GM18858 (cell line): ENCODE results near the gene GOLGA8N.
A peak's percentile ranks its signal among the peaks of the same experiment; 100 is the strongest.
"Not testable (repeated sequence)": the region's sequence is repeated elsewhere in the genome, so short reads cannot be mapped to it uniquely, and the experiment has no call there.

Source experiments
- ATAC-seq: cut with Tn5 transposase; IDR thresholded peaks from one replicate; pipeline ENCODE4 v1.9.1; 2021; ENCODE audit not compliant: unreplicated experiment

GOLGA8N gene

DNA sequence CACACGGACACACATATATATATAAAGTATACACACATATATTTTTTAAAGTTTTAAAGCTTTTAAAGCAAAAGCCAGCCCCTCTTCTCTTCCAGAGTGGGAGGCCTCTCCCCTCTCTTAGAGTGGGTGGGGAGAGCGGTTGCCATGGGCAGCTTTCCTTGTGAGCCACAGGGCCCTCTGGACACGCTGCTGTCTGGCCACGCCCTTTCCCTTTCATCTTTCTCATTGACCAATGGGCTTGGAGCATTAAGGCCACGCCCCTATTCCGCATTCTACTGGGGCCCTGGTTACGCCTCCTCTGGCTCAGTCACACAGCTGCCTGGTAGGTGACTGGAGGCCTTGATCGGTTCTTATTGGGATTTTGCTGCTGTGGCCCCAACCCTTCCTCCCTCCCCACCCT, at the start of gene GOLGA8N:
Gene GOLGA8N (plus strand): TSS at position 306 of the 400 bp plus-strand sequence.
- not testable (repeated sequence) for ATAC-seq

DNA sequence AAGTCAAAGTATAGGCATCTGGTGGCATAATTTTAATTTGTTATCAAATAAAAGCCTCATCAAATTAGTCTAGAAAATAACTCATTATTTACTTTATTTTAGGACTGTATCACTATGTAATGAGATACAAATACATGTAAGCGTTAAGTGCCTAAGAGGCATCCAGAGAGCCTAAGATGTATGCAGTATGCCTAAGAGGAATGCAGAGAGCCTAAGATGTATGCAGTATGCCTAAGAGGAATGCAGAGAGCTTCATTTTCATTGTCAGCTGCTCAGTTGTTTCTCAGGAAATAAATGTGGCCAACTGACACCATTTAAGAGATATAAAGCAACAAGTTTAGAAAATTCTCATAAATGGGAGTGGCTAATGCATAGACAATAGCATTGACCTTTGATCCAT, 49.8 kb upstream of the GOLGA8N start:
- not testable (repeated sequence) for ATAC-seq

- not testable (repeated sequence) for ATAC-seq
Measured at GRCh38 chr15:32545129-32545528, 48.1 kb upstream of the GOLGA8N start.

DNA sequence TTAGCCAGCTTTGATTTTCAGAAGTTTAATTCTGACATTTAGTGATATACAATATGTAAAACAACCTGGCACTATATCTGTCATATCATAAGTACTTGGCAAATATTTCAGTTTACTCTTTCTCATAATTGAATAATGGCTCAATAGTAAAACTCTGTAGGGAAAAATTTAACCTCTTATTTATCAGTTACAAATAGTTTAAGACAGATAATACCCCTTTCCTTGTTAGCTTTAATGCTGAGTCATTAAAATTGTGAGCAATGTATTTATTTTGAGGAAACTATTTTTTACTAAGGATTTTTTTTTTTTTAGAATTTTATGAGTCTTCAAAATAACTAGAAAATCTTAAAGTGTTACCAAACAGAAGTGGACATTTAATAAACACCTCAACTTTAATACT, 38.7 kb upstream of the GOLGA8N start:
- not testable (repeated sequence) for ATAC-seq

GRCh38 chr15:32562198-32562597, 31.1 kb upstream of the GOLGA8N start:
- ATAC-seq, result not testable (repeated sequence)

GRCh38 chr15:32568988-32569387, 24.3 kb upstream of the GOLGA8N start:
- not testable (repeated sequence) for ATAC-seq

- not testable (repeated sequence) for ATAC-seq
Measured at GRCh38 chr15:32578482-32578881, 14.8 kb upstream of the GOLGA8N start.

DNA sequence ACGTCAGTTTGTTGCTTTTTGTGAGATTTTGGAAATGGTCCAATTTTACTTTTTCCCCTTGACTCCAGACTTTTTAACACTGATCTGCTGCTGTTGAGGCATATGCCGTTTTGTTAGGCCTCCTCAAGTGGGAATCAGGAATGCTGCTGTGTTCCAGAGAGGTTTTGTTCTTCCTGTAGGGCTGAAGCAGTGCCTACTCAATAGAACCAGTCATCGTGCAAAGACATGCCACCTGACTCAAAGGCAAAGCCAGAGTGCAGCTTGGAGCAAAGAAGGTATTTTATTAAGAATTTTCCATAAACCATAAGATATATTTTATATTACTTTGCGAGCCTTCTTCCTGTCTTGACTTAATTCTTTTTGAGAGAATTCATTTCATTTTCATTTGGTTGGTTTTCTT, 7.4 kb upstream of the GOLGA8N start:
- not testable (repeated sequence) for ATAC-seq

GRCh38 chr15:32609518-32609917, 16.3 kb downstream of the GOLGA8N start:
- not testable (repeated sequence) for ATAC-seq

GRCh38 chr15:32610719-32611118, 17.5 kb downstream of the GOLGA8N start:
- not testable (repeated sequence) for ATAC-seq

DNA sequence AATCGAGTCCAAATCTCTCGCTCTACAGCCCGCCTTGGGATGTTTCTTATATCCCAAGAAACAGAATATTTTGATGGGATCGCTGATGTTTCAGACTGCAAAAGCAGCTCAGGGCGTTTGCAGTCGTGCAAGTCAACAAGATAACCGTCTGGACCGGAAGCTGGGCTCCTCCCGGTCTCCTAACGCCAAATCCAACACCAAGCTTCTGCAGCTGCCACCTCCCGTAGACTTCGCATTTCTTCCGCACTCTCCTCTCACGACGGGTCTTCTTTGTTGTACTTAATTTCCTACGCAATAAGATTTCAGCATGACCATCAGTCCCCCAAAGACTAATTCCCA, 21.4 kb downstream of the GOLGA8N start:
- ATAC-seq, result peak; percentile 15

DNA sequence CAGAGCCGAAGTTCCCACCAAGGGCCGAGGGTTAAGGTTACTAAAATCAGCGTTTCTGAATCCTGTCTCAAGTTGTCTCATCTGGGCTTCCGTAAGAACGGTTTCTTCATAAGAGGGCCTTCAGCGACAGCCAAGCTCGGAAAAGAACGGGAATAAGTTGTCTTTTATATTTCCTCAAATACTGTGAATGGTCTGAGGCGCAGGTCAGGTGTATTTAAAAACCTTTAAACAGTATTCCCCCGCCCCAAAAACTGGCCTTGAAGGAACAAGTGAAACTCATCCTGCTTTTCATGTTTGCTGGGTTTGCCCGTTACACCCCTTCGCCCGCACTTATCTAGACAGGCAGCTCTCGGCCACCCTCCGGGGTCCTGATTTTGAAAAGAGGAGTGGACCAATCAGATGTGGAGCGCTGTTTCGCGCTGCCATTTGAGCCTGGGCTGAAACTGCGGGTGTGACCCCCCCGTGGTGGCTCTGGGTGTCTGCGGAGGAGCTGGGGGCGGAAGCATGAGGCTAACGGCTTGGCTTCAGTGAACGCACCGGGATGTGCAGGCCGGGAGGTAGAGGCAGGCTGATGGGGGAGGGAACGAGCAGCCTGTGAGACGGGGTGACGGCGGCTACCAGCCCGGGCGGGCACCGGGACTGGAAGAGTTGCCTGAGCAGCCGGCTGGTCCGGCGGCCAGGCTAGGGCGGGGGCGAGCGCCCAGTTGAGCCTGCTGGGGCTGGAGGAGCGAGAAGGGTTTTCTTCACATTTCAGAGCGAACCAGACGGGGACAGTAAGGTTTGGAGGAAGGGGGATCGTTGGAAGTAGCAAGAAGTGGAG, 22.0 kb downstream of the GOLGA8N start, which contains the start of gene ARHGAP11A:
Gene ARHGAP11A (plus strand): TSS at position 454 of the 820 bp plus-strand sequence. CDS start 708 bp downstream, outside the sequence.
- peak; percentile 50 for ATAC-seq

DNA sequence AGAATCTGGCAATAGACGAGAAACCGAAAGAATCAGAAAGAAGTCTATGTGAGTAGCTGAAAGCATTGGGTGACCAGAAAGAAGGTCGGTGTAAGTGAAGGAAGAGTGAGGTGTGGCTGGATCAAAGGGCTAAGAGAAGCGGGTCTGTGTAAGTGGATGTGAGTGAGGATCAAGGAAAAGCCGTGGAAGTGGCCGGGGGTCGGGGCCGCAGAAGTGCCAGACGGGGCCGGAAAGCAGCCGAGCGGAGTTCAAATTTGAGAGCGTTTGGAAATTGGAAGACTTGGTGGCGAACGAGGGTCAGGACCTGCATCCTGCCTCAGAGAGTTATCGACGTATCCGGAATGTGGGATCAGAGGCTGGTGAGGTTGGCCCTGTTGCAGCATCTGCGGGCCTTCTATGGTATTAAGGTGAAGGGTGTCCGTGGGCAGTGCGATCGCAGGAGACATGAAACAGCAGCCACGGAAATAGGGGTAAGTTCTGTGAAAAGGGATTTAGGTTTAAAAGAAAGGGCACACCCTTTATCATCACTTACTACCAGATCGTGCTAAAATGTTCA, 22.7 kb downstream of the GOLGA8N start:
- peak; percentile 1 for ATAC-seq

- no peak for ATAC-seq
Measured at GRCh38 chr15:32636410-32636809, 43.2 kb downstream of the GOLGA8N start.

DNA sequence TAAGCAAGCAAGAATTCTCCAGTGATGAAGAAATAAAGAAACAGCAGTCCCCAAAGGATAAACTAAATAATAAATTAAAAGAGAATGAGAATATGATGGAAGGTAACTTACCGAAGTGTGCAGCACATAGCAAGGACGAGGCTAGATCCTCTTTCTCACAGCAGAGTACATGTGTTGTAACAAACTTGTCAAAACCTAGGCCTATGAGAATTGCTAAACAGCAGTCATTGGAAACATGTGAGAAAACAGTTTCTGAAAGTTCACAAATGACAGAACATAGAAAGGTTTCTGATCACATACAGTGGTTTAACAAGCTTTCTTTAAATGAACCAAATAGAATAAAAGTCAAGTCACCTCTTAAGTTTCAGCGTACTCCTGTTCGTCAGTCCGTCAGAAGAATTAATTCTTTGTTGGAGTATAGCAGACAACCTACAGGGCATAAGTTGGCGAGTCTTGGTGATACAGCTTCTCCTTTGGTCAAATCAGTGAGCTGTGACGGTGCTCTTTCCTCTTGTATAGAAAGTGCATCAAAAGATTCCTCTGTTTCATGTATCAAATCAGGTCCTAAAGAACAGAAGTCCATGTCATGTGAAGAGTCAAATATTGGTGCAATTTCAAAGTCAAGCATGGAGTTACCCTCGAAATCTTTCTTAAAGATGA, 43.8 kb downstream of the GOLGA8N start:
- peak; percentile 60 for ATAC-seq

DNA sequence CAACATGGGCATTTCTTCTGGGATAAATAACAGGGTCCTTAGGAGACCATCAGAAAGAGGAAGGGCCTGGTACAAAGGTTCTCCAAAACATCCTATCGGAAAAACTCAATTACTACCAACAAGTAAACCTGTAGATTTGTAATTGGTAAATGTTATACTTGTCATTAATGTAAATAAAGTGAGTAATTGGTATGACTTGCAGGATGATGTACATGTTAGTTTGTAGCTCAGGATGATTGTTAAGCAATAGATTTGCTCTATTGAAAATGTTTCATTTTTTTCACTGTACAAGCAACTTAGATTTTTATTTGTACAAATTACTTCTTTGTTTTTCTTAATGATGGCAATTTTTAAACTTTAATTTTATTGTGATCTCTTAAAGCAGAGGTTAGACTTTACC, 44.4 kb downstream of the GOLGA8N start:
- no peak for ATAC-seq

DNA sequence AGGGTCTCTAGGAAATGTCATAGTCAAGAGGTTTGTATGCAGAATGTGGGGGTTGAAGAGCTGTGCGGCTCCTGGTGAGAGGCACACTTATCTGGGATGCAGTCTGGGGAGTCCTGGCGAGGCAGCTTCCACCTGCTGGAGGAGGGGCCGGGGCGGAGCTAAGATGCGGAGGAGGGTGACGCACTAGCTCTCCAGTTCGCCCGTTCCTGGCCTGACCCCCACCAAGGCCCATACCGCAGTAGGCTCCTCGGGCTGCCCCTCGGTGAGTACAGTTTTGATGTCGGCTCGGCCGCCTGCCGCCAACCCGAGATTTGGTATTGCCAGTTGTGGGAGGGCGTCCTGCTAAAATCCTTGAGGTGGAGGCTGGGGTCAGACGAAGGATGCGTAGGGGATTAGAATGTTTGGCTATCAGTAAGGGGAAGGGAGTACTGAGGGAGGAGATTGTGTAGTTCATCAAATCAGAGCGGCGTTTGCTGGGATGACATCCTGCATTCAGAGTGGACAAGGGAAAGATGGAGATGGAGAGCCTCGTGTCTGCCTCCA, 48.3 kb downstream of the GOLGA8N start, which contains the start of gene SCG5:
Gene SCG5 (plus strand): TSS at position 194 of the 543 bp plus-strand sequence. CDS start 1,883 bp downstream, outside the sequence.
- no peak for ATAC-seq

GRCh38 chr15:32642667-32643435, 49.6 kb downstream of the GOLGA8N start:
- ATAC-seq, result no peak

GRCh38 chr15:32643907-32644445, 50.7 kb downstream of the GOLGA8N start:
- ATAC-seq, result no peak

DNA sequence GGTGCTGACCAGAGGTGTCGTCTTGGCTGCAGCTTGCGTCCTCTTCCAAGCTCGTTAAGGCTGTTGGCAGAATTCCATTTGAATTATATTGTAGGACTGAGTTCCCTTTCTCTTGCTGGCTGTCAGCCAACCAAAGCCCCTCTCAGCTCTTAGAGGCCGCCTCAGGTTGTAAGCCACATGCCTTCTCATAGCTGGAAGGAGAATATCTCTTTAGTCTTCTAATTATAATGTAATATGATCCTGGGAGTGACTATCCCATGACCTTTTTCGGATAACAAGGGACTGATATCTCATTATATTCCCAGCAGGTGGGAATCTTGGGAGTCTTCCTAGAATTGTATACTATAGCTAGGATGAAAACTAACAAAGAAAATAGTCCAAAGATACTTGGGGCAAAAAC, 53.0 kb downstream of the GOLGA8N start:
- no peak for ATAC-seq
